Measurements from ENCODE around the gene EPHB2. TPM values are rescaled to one million over a fixed set of nuclear protein-coding genes. Genes with fewer than 3 reads are reported as not detected.

EPHB2 gene
- total and polyA plus RNA-seq, 2 of the 13 experiments (the other 11 are each of a cell fraction or from before 2014, with no cell fraction given): 0.03 to 0.11 TPM

GRCh38 chr1:22755641-22756040, 45.0 kb downstream of the EPHB2 start:
- Histone ChIP-seq H3K9me3 (ENCODE audit: low read length) (no peaks in the 10 kb centered on the region), H2AFZ (ENCODE audit: low read length) (no peak overlapping the region), H3K9ac (ENCODE audit: insufficient read depth, low read depth, low read length) (no peak overlapping the region), H4K20me1 (ENCODE audit: insufficient read depth, low read length) (no peaks in the 10 kb centered on the region), H3K27me3 (ENCODE audit: control insufficient read depth in 1 of 2, insufficient read depth in 2 of 2, low read length in 2 of 2) (no peaks in the 10 kb centered on the region; a peak in 1 of 5 replicates), H3K36me3 (replicated peaks in 1 of 2; ENCODE audit: control insufficient read depth in 1 of 2, insufficient read depth in 2 of 2, low read length in 2 of 2) (no peaks in the 10 kb centered on the region), H3K4me3 (replicated peaks in 1 of 3; ENCODE audit: insufficient read depth in 1 of 3, low read depth in 2 of 3, low read length in 3 of 3) (no peak overlapping the region), H3K4me2 (ENCODE audit: low read depth, low read length) (no peak overlapping the region), H3K4me1 (ENCODE audit: insufficient read depth, low read length) (no peaks in the 10 kb centered on the region), H3K27ac (ENCODE audit: extremely low read length, insufficient read depth, low read length) (no peak overlapping the region), H3K79me2 (ENCODE audit: insufficient read depth, low read length) (no peaks in the 10 kb centered on the region)
- 23% methylated on average over 5 of the region's 5 CpGs for WGBS (ENCODE audit: low lambda C conversion rate)
- ChIA-PET POLR2A (no interaction called here), CTCF (ENCODE audit: low intra/inter-chr PET ratio, low total read pairs) (no interaction called here)
- in situ Hi-C loops (cut with HindIII; ENCODE audit: extremely low pct_ligation_motif_present, low pct_unique_long_range_greater_than_20kb): no loop called here
- intact Hi-C loops (cut with micrococcal nuclease; ENCODE audit: unreplicated experiment): no loop called here
- DNase-seq (ENCODE audit: low spot score): no peak
- no TSS peak for BruUV-seq (replicated peaks)
- ATAC-seq: no peak
- FAIRE-seq: no peak
- TF ChIP-seq TARDBP (CRISPR knock-in tag; IDR thresholded peaks at IDR 0.05) (no peak), HIVEP1 (CRISPR knock-in tag; IDR thresholded peaks at IDR 0.05) (no peak), FOXA3 (CRISPR knock-in tag; IDR thresholded peaks at IDR 0.05) (no peak), ZNF383 (CRISPR knock-in tag; IDR thresholded peaks at IDR 0.05; ENCODE audit: borderline replicate concordance) (no peak), SMARCC2 (IDR thresholded peaks at IDR 0.05) (no peak), HDAC1 (CRISPR knock-in tag; IDR thresholded peaks at IDR 0.05) (no peak), PRDM15 (CRISPR knock-in tag; IDR thresholded peaks at IDR 0.05) (no peak), RELA (CRISPR knock-in tag; IDR thresholded peaks at IDR 0.05) (no peak), IKZF5 (CRISPR knock-in tag; IDR thresholded peaks at IDR 0.05) (no peak), CREB3 (CRISPR knock-in tag; IDR thresholded peaks at IDR 0.05) (no peak), RBFOX2 (IDR thresholded peaks at IDR 0.05; ENCODE audit: low read depth, low read length) (no peak), ATAD3A (CRISPR knock-in tag; IDR thresholded peaks at IDR 0.05) (no peak), ZMYM3 (CRISPR knock-in tag; IDR thresholded peaks at IDR 0.05) (no peak), ZNF788 (CRISPR knock-in tag; IDR thresholded peaks at IDR 0.05; ENCODE audit: borderline replicate concordance) (no peak), ZNF256 (CRISPR knock-in tag; conservative IDR thresholded peaks at IDR 0.05) (no peak), SMAD1 (CRISPR knock-in tag; IDR thresholded peaks at IDR 0.05; ENCODE audit: borderline replicate concordance, low read depth) (no peak), MTF1 (CRISPR knock-in tag; IDR thresholded peaks at IDR 0.05) (no peak), FOXJ3 (CRISPR knock-in tag; IDR thresholded peaks at IDR 0.05; ENCODE audit: borderline replicate concordance) (no peak), ZNF530 (CRISPR knock-in tag; IDR thresholded peaks at IDR 0.05; ENCODE audit: low read depth) (no peak), MED1 (CRISPR knock-in tag; IDR thresholded peaks at IDR 0.05) (no peak)

Data from HepG2 (cell line).